Activated CD8-positive, alpha-beta memory T cell treated with anti-CD3 and anti-CD28 coated beads, Interleukin-2, amount 50 U/mL, for 1 hour (primary cell): ENCODE measurements around the gene SMIM33.
"Not testable (repeated sequence)": the region's sequence is repeated elsewhere in the genome, so short reads cannot be mapped to it uniquely, and the experiment has no call there.

Experiments
- DNase-seq: peaks from one replicate; pipeline ENCODE4 v3.0.0-alpha.2; 2020; ENCODE audit errors: extremely low read depth

SMIM33 gene

DNA sequence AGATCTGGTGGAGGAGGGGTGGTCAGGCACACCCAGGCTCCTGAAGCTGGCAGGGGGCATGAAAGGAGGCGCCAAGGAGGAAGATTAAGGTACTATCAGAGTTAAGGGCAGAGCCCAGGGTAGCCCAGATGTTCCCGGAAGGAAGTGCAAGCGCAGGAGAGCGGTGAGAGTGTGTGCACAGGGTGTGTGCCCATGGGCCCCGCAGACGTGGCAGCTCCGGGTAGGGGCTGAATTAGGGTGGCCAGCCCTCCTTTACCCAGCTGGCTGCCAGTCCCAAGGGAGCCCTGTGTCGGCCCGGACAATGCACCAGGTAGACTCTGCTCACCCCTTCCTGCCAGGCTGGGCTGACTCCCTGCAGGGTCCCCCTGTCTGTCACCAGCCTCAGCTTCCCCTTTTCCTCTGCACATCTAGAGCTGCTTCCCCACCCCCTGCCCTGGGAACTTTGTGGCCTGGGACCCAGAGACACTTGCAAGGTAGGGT, at the start of gene SMIM33:
Gene SMIM33 (plus strand): TSS at position 184 of the 480 bp plus-strand sequence. CDS start 118 bp downstream, at position 302.
- DNase-seq, result no peak

DNA sequence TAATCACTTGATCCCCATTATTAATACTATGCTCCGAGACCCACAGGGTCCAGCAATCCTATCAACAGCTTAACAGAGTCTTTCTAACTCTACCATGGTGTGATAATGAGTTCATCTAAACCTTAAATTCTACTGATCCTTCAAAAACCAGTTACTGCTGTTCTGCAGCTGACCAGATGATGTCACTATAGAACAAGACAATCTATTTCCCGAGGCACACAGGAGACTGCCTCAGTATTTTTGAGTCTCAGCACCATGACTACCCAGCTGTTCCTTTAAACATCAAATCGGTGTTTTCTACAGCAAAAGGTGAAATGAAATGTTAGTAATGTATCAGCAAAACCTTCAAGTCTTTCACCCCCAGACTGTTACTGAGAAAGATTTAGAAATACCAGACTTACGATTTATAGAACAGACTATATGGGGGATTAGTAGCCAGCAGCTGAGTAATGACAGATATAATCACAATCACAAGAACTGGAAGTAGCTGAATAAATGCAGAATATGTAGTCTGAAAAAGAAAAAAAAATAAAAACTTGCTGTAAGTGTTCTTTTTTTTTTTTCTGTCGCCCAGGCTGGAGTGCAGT, 48.4 kb upstream of the SMIM33 start:
- peak; percentile 30 for DNase-seq

- DNase-seq, result no peak
These were observed 45.3 kb upstream of the SMIM33 start for GRCh38 chr5:139425497-139425896.

GRCh38 chr5:139426203-139426885, 44.5 kb upstream of the SMIM33 start:
- DNase-seq, result no peak

GRCh38 chr5:139430015-139430414, 40.8 kb upstream of the SMIM33 start:
- DNase-seq, result no peak

- DNase-seq, result no peak
These were observed 39.1 kb upstream of the SMIM33 start for GRCh38 chr5:139431706-139432105.

GRCh38 chr5:139435676-139436075, 35.1 kb upstream of the SMIM33 start:
- no peak for DNase-seq

DNA sequence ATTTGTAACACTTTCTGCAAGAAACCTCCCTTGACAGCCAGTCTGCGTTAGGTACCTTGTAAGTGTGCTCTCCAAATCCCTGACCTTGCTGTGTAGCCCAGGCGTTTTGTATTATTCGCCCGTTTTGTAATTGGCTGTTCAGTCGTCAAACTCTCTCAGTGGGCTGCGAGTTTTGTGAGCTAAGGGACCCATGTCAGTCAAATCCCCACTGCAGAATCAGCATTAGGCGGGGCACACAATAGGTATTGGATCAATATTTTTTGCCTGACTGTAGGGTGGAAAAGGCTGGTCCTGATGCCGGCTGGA, 32.1 kb upstream of the SMIM33 start:
- DNase-seq, result no peak

DNA sequence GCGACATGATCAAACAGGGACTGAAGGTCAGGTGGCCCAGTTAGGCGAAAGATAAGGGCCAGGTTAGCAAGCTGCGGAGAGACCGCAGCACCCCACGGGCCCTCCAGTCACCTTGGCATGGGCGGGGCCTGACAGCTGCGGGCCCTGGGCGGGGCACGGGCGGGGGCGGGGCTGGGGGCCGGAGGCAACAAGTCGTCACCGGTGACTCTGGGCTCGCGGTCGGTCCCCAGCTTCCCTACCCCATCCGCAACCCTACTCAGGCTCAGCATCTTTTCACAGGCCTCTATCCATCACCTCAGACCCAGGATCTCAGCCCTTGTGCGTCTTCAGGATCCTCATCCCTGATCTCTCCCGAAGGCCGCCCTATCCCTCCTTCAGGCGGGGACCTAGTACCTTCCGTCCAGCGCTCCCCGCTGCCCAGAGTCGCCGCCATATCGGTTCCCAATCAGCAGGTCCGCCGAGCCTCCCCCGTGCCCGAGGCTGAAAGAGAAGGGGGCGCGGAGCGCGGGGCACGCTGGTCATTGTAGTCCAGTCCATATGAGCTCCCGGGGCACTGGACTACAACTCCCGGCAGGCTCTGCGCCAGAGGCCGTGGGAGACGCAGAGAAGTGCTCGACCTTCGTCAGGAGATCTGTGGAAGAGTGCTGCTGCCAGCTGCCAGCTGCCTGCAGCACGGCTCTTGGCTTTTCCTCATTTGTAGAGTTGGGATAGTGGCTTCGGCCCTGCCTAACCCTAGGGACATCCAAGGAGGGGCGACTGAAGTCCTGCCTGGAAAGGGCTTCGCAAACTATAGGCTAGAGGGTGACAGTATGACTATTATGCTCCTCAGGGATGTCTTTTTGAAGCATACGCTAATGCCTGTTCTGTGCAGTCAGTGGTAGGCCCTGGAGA, 31.5 kb upstream of the SMIM33 start, which contains the start of gene DNAJC18:
Gene DNAJC18 (minus strand): TSS at position 513 of the 891 bp plus-strand sequence. CDS start 80 bp downstream, at position 433.
- peak; percentile 60 for DNase-seq

GRCh38 chr5:139440416-139440815, 30.4 kb upstream of the SMIM33 start:
- DNase-seq, result not testable (repeated sequence)

- no peak for DNase-seq
These were observed 26.9 kb upstream of the SMIM33 start for GRCh38 chr5:139443831-139444453.

DNA sequence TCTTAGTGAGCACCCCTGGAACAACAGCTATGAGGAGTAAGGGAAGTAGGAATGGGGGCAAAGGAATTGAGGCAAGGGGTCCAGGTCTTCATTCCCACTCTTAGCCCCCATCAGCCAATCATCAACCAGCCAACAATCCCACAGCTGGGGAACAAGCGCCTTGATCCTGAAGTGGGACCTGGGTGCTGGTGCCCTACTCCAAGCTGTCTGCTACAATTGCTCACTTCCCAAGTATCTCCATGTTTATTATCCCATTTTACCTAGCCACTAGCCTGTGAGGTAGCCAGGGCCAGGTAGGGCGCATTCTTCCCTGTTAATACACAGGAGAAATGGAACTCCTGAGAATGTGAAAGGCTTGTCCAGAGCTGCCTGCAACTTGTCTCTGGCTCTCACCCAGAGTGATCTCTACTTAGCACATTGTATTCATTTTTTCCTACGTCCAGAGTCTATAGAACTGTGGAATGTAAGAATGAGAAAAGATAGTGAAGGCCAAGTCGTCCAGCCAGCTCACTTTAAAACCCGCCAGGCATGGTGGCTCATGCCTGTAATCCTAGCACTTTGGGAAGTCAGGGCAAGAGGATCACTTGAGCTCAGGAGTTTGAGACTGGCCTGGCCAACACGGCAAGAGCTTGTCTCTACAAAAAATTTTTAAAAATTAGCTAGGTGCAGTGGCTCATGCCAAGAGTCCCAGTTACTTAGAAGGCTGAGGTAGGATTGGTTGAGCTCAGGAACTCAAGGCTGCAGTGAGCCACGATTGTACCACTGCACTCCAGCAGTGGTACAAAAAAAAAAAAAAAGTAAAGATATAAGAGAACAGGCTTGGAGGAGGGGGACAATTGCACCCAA, 25.3 kb upstream of the SMIM33 start:
- DNase-seq, result no peak

- no peak for DNase-seq
These were observed 23.6 kb upstream of the SMIM33 start for GRCh38 chr5:139446956-139447779.

- DNase-seq, result no peak
These were observed 19.6 kb upstream of the SMIM33 start for GRCh38 chr5:139451176-139451575.

GRCh38 chr5:139451878-139452660, 18.7 kb upstream of the SMIM33 start:
- no peak for DNase-seq

DNA sequence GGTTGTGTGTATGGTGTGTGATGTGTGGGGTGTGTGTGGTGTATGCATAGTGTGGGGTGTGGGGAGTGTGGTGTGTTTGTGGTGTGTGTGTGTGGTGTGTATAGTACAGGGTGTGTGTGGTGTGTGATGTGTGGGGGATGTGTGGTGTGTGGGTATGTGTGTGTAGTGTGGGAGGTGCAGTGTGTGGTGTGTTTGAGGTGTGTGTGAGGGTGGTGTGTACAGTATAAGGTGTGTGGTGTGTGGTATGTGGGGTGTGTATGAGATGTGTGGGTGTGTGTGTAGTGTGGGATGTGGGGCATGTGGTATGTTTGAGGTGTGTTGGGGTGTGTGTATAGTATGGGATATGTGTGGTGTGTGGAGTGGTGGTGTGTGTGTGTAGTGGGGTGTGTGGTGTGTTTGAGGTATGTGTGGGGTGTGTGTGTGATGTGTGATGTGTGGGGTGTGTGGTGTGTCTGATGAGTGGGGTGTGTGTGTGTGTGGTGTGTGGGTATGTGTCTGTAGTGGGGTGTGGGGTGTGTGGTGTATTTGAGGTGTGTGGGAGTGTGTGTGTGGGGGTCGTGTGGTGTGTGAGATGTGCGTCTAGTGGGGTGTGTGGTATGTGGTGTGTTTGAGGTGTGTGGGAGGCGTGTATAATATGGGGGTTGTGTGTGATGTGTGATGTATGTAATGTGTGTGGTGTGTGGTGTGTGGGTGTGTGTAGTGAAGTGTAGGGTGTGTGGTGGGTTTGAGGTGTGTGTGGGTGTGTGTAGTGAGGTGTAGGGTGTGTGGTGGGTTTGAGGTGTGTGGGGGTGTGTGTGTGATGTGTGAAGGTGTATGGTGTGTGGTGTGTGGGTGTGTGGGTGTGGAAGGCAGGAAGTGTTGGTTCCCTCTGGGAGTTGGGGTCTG, 16.9 kb upstream of the SMIM33 start:
- no peak for DNase-seq

DNA sequence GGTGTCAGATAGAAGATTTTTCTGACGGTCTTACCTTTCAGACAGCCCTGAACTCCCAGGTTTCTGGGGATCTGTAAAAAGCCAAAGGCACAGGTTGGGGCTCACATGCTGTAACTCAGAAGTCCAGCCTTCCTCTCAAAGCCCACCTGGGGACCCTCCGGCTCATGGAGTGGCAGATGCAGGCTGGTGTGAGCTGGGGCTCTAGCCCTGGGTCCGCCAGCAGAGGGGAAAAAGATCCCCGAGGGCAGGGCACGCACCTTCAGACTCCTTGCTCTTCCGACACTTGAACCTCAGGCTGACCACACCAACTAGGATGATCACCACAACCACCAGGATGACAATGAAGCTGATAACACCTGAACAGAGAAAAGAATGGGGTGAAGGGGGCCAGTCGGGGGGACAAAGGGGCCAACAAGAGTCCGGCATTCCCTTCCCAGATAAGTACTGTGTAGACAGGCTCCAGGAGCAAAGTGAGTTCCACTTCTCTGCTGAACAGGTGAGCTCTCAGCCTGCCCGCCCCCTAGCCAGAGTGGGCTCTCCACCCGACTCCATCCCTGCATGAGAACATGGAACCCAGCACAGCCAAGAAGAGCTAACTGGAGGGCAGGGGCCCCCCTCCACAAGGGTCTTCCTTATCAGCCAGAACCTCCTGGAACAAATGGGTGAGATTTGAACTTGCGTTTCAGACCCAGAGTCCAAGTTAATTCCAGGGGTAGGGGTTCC, 16.1 kb upstream of the SMIM33 start:
- no peak for DNase-seq

GRCh38 chr5:139456776-139457175, 14.0 kb upstream of the SMIM33 start:
- DNase-seq, result no peak
